Stomach (tissue), 9 donors: ENCODE data around the gene MGST1. TPM values are rescaled to one million over a fixed set of nuclear protein-coding genes. Genes with fewer than 3 reads are reported as not detected.

Source experiments
- DNase-seq, 2 donors: peaks; one replicate each; pipeline versions ENCODE4 v3.0.0 to v3.0.0-alpha.2; 2013 to 2019
- H3K27ac ChIP-seq, 5 donors: fragments of 200-600 bp in 4 of 5; sonication (generic) in 4 of 5; one replicate each; pipeline ENCODE4 v1.5.1; 2013 to 2019; ENCODE audit warnings: mild to moderate bottlenecking in 1 of 5, moderate library complexity in 1 of 5
- H3K27me3 ChIP-seq, 3 donors: fragments of 200-600 bp; sonication (generic); one replicate each; pipeline ENCODE4 v1.5.1; 2017 to 2019; ENCODE audit warnings: mixed run types in 1 of 3
- H3K36me3 ChIP-seq, 4 donors: fragments of 200-600 bp; sonication (generic); 1 replicate in 3 of 4; 2 replicates in 1 of 4; pipeline ENCODE4 v1.5.1; 2016 to 2019
- H3K4me1 ChIP-seq, 4 donors: fragments of 200-600 bp; sonication (generic); one replicate each; pipeline ENCODE4 v1.5.1; 2016 to 2019
- H3K4me3 ChIP-seq, 4 donors: fragments of 200-600 bp; sonication (generic) in 3 of 4; one replicate each; pipeline ENCODE4 v1.5.1; 2016 to 2019; ENCODE audit warnings: mild to moderate bottlenecking in 1 of 4
- H3K9me3 ChIP-seq, 4 donors: fragments of 200-600 bp; sonication (generic); one replicate each; pipeline ENCODE4 v1.5.1; 2016 to 2019
- CTCF ChIP-seq, 7 experiments: fragments of 450-650 bp in 4 of 7; fragments of 200-600 bp in 3 of 7; sonication (generic) in 3 of 7; IDR thresholded peaks; one replicate each; pipeline ENCODE4 v1.5.1; 2016 to 2019; ENCODE audit warnings: antibody characterized with exemption in 7 of 7, control low read depth in 2 of 7, mild to moderate bottlenecking in 1 of 7
- EP300 ChIP-seq: sonication (generic); formaldehyde crosslinking; IDR thresholded peaks from one replicate; pipeline ENCODE4 v1.6.1; 2017; ENCODE audit warnings: antibody characterized with exemption
- POLR2A ChIP-seq, 4 donors: fragments of 450-650 bp; IDR thresholded peaks; one replicate each; pipeline ENCODE4 v1.6.1; 2016; ENCODE audit warnings: antibody characterized with exemption in 4 of 4, control low read depth in 2 of 4, mild to moderate bottlenecking in 1 of 4, moderate library complexity in 1 of 4
- POLR2AphosphoS5 ChIP-seq, 3 donors: sonication (generic); formaldehyde crosslinking; IDR thresholded peaks; one replicate each; pipeline ENCODE4 v1.6.1; 2016; ENCODE audit warnings: antibody characterized with exemption in 3 of 3
- WGBS, 5 donors: extraction: QIAGEN DNeasy Blood & Tissue Kit in 3 of 5; methylation state at CpG; one replicate each; pipeline versions ENCODE4 v1.1.5 to v1.1.7; 2013 to 2018; 5-methylcytosine and 5-hydroxymethylcytosine counted together
- intact Hi-C: fragments of 100-400 bp; cut with DNase I; formaldehyde crosslinking; loops from one replicate; pipeline ENCODE4 v1.15.1; 2023; ENCODE audit warnings: low total_unique reads
- polyA plus RNA-seq, 3 donors: library from polyadenylated mRNA; stranded (reverse); fragments of 200-250 nt; gene quantifications; one replicate each; pipeline ENCODE4 v1.2.3, GENCODE V29; 2013
- total RNA-seq, 5 donors: library from RNA; depleted of rRNA; stranded (reverse); fragments of >200 nt; gene quantifications; one replicate each; pipeline versions ENCODE4 v1.1.0 to v1.2.3, GENCODE V29; 2014 to 2016
- donor health status: healthy with polysubstance abuse.
- donor health status: Bipolar disorder and iron deficiency.
- donor health status: healthy.

Gene MGST1
- total and polyA plus RNA-seq, 8 donors = 54.7 to 171 (median 85.2) TPM

DNA sequence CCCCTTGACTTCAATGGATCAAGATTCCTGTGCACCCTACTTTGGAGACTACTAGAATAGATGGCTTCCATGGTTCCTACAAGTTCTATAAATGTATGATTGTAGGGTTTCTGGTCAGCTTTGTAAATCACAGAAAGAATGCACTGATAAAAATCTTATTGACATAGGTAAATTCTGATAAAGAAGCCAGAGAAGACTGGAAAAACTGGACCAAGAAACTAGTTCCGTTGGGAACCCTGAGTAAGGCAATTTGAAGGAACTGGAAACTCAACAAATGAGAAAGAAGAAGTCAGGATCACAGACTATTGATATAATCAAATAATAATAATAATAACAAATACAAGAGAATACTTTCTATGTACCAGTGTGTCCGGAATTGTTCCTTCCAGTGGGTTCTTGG is 15.4 kb upstream of the MGST1 start:
- Histone ChIP-seq H3K9me3 (peaks cover 0 to 11% (median 7%) of the 10 kb centered on the region in 4 donors), H3K4me1 (no peaks in the 10 kb centered on the region), H3K4me3 (no peak overlapping the region), H3K36me3 (no peaks in the 10 kb centered on the region), H3K27me3 (no peaks in the 10 kb centered on the region), H3K27ac (no peak overlapping the region)
- intact Hi-C loops = no loop called here
- 61 to 75% (median 65%) methylated on average over 2 of the region's 2 CpGs for WGBS, 5 donors
- DNase-seq = no peak
- TF ChIP-seq CTCF (IDR thresholded peaks at IDR 0.05) (no peak), EP300 (no peak), POLR2A (IDR thresholded peaks at IDR 0.05) (no peak), POLR2AphosphoS5 (IDR thresholded peaks at IDR 0.05) (no peak)

GRCh38 chr12:16335838-16336237 is 11.6 kb upstream of the MGST1 start:
- no peak for DNase-seq
- no peaks in the 10 kb centered on the region for H3K9me3 ChIP-seq
- H3K27ac ChIP-seq = no peak overlapping the region
- 69 to 79% (median 72%) methylated on average over 4 of the region's 4 CpGs for WGBS, 5 donors
- no peak overlapping the region for H3K4me3 ChIP-seq
- no peaks in the 10 kb centered on the region for H3K36me3 ChIP-seq
- no peak for TF ChIP-seq EP300
- no peak for TF ChIP-seq CTCF (IDR thresholded peaks at IDR 0.05)
- TF ChIP-seq POLR2A (IDR thresholded peaks at IDR 0.05) = no peak
- no peak for TF ChIP-seq POLR2AphosphoS5 (IDR thresholded peaks at IDR 0.05)
- no peaks in the 10 kb centered on the region for H3K4me1 ChIP-seq
- intact Hi-C loops = no loop called here
- H3K27me3 ChIP-seq = no peaks in the 10 kb centered on the region

GRCh38 chr12:16344269-16344668 is 3.2 kb upstream of the MGST1 start:
- Histone ChIP-seq H3K27ac (no peak overlapping the region), H3K36me3 (no peaks in the 10 kb centered on the region), H3K9me3 (no peaks in the 10 kb centered on the region), H3K4me1 (peaks cover 0 to 14% (median 0%) of the 10 kb centered on the region in 4 donors), H3K4me3 (no peak overlapping the region), H3K27me3 (peaks cover 0 to 4% (median 0%) of the 10 kb centered on the region in 3 donors)
- TF ChIP-seq POLR2A (IDR thresholded peaks at IDR 0.05) (no peak), CTCF (IDR thresholded peaks at IDR 0.05) (no peak), POLR2AphosphoS5 (IDR thresholded peaks at IDR 0.05) (no peak), EP300 (no peak)
- intact Hi-C loops = no loop called here
- 54 to 70% (median 68%) methylated on average over 3 of the region's 3 CpGs for WGBS, 5 donors
- no peak for DNase-seq

DNA sequence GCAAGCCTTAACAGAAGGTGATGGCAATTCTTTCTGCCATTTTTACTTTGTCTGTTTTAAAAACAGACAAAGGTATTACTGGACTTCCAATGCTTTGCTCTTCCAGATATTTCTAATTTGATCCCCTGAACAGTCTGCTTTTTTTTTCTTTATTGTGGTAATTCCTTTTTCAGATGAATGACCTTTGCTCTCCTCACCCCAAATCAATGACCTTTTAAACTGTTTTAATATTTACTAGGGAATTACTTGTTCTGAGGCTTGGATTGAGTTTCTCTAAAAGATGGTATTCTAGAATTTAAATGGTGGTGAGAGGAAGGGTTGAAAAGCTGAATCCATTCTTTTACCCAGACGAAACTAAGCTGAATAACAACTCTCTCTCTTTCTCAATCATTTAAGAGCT is 2.3 kb upstream of the MGST1 start:
- 78 to 91% (median 86%) methylated on average over 1 of the region's 1 CpG for WGBS, 5 donors
- no peak overlapping the region for H3K4me3 ChIP-seq
- TF ChIP-seq POLR2A (IDR thresholded peaks at IDR 0.05) = no peak
- no peak for TF ChIP-seq EP300
- no peak for TF ChIP-seq POLR2AphosphoS5 (IDR thresholded peaks at IDR 0.05)
- TF ChIP-seq CTCF (IDR thresholded peaks at IDR 0.05) = no peak

More for the DNA sequence above, 2.3 kb upstream of the MGST1 start:
- Histone ChIP-seq H3K4me1 (peaks cover 0 to 22% (median 0%) of the 10 kb centered on the region in 4 donors), H3K27ac (no peak overlapping the region), H3K27me3 (peaks cover 0 to 4% (median 0%) of the 10 kb centered on the region in 3 donors), H3K36me3 (no peaks in the 10 kb centered on the region), H3K9me3 (no peaks in the 10 kb centered on the region)
- DNase-seq = no peak
- intact Hi-C loops = no loop called here
